T-helper 2 cell treated with Interferon-gamma antibody and Interleukin-4, amounts not matched to agents 100 ng/mL and 5 ng/mL, for 36 hours (primary cell): Measurements from ENCODE around the gene CACNB2. TPM values are rescaled to one million over a fixed set of nuclear protein-coding genes. Genes with fewer than 3 reads are reported as not detected.

Experiments
- intact Hi-C: fragments of 100-400 bp; cut with micrococcal nuclease; formaldehyde crosslinking; loops from one replicate; pipeline ENCODE4 v1.15.1; 2023
- total RNA-seq: library from RNA; stranded (reverse); gene quantifications from 2 replicates; pipeline ENCODE4 v1.2.3, GENCODE V29; 2022

The CACNB2 gene
- total RNA-seq, 1 donor from 2014 or later, result 0.14 TPM

DNA sequence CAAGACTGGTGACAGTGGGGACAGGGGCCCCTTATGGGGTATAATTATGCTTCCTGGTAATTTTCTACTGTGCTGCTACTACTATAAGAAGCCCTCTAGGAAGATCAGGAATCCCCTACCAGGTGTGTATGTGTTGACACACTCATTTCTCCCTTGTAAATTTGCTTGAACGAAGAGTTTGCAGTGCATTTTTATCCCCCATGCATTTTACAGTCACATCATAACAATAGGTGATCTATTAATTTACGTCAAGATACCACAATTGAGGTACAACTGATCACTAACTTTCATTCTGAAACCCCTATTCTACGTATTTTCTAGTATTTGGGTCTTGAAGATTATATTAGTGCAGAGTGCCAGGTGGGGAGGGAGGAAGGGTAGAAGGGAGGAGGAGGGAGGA lies 258.9 kb downstream of the CACNB2 start:
- intact Hi-C loops, result no loop called here

GRCh38 chr10:18400201-18400905 lies 260.1 kb downstream of the CACNB2 start:
- intact Hi-C loops, result no loop called here

- intact Hi-C loops, result no loop called here
Observed at GRCh38 chr10:18400906-18401245, 260.7 kb downstream of the CACNB2 start.

DNA sequence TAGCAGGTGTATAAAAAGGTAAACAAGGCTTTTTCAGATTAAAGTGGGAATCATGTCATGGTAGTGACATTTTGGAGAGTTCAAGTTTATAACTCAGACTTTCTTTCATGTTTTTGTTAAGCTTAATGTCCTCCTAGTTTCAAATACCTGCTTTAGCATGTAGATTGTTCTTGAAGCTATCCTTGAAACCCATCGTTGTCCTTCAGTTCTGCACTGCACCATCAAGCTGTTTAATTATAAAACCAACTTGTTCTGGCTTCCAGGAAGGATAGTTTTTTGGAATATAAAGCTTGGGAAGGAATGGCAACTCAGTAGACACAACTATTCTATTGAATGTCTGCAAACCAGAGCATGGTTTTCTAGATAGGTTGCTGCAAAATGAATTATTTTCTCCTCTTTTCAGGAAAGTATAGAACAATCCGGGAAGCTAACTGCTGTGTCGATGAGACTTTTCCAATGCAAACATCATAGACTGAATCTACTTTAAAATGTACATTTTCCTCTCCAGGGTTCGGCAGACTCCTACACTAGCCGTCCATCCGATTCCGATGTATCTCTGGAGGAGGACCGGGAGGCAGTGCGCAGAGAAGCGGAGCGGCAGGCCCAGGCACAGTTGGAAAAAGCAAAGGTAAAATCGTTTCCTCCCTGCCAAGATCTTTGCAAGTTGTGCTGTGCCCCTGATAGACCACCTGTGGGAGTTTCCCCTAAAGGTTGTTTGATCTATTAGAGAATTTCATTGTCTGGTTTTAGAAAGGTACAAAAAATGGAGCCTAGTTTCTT lies 261.4 kb downstream of the CACNB2 start:
- intact Hi-C loops, result no loop called here

DNA sequence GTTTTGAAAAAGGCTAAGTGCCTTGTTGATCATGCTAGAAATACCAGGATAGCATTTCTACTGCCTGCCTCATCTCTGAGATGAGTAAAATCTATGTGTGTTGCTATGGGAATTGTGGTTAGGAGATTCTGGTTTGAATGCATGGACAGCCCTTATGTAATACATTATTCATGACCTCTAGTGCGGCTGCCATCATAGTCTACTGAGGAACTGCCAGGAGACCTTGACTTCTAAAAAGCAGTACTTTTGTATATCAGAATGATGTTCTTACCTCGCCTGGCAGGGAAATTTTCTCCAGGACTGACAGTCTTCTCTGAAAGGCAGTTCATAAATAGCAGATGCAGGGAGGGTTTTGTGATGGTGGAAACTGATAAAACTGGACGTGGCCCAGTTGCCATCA lies 262.6 kb downstream of the CACNB2 start:
- intact Hi-C loops, result no loop called here

GRCh38 chr10:18404530-18404929 lies 264.3 kb downstream of the CACNB2 start:
- intact Hi-C loops, result no loop called here

DNA sequence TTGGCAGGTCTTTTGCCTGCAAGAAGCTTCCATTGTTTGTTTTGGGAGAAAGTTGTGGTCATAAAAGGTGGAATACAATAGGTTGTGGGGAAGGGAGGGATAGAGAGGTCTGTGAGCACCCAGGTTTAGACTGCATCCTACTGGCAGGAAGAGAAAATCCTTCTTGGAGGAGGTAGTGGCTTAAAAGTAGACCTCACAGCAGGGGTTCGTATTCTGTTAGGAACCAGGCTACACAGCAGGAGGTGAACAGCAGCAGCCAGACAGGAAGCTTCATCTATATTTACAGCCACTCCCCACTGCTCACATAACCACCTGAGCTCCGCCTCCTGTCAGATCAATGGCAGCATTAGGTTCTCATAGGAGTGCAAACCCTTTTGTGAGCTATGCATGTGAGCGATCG lies 265.9 kb downstream of the CACNB2 start:
- intact Hi-C loops, result no loop called here

GRCh38 chr10:18409599-18410397 lies 269.6 kb downstream of the CACNB2 start:
- intact Hi-C loops, result no loop called here

- intact Hi-C loops, result no loop called here
Observed at GRCh38 chr10:18414061-18414460, 273.8 kb downstream of the CACNB2 start.

GRCh38 chr10:18417950-18418527 lies 277.8 kb downstream of the CACNB2 start:
- intact Hi-C loops, result no loop called here

GRCh38 chr10:18418541-18419215 lies 278.5 kb downstream of the CACNB2 start:
- intact Hi-C loops, result no loop called here

DNA sequence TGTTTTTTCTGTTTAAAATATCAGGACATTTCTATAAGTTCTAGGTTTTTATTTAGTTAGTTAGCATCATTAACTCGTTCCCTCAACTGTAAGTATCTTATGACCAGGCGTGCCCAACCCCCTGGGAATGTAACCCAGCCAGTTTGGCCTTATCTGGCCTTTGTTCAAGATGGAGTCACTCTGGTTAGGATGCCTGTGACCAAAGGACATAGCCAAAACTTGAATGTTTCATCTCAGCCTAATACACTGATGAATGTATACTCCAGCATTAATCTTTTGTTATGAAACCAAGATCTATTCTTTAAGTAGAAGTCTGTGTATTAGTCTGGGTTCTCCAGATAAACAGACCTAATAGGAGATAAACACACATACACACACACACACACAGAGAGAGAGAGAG lies 279.7 kb downstream of the CACNB2 start:
- intact Hi-C loops, result no loop called here

- intact Hi-C loops, result no loop called here
Observed at GRCh38 chr10:18421726-18422293, 281.6 kb downstream of the CACNB2 start.

- intact Hi-C loops, result no loop called here
Observed at GRCh38 chr10:18423058-18423637, 282.9 kb downstream of the CACNB2 start.

DNA sequence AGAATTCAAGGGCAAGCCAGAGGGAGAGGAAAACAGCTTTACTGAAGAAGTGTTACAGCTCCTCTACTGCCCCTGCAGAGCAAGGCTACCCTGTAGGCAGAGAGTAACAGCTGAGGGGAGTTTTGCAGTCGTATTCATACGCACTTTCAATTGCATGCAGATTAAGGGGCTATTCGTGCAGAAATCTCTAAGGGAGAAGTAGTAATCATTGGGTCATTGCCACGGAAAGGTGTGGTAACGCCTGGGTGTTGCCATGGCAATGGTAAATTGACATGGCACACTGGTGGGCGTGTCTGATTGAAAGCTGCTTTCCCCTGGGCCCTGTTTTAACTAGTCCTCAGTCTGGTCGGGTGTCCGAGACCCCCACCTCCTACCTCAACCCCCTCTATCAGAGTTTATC lies 284.0 kb downstream of the CACNB2 start:
- intact Hi-C loops, result no loop called here

DNA sequence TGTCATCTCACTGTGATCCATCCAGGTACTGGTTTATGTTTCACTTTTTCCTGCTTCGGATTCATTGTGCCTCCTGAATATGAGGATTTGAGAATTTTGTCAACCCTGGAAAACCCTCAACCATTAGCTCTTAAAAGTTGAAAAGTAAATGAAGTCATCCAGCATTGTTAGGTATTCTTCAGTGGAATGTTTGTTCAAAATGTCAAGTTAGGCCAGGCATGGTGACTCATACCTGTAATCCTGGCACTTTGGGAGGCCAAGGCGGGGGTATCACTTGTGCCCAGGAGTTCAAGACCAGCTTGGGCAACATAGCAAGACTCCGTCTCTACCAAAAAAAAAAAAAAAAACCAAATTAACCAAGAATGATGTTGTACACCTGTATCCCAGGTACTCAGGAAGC lies 289.1 kb downstream of the CACNB2 start:
- intact Hi-C loops, result no loop called here

DNA sequence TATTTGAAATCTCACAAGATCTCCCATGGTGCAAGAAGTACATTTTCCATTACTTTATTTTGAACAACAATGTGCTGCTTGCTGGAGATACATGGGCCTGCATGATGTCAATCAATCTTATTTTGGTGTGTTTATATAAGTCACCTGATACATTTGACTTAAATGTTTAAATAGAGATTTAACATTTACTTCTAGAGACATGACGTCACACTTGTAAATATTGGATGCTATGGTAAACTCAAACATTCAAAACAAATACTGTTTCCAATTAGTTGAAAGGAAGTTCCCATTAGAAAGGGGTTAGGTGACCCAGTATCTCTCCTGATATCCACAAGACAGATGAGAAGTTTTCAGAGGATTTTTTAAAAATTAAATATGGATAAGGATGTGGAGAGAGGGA lies 296.7 kb downstream of the CACNB2 start:
- intact Hi-C loops, result no loop called here

GRCh38 chr10:18437486-18437885 lies 297.3 kb downstream of the CACNB2 start:
- intact Hi-C loops, result no loop called here

GRCh38 chr10:18438361-18439126 lies 298.3 kb downstream of the CACNB2 start:
- intact Hi-C loops, result no loop called here

- intact Hi-C loops, result no loop called here
Observed at GRCh38 chr10:18439601-18440000, 299.4 kb downstream of the CACNB2 start.
